Stimulated activated naive CD4-positive, alpha-beta T cell (primary cell): ENCODE data around the gene UBL4B.

Experiments
- DNase-seq, 6 experiments: peaks; one replicate each; lab custom pipeline; 2025; lab: John Stamatoyannopoulos, UW

The UBL4B gene

GRCh38 chr1:110114784-110115183 lies 2.5 kb downstream of the UBL4B start:
- DNase-seq = no peak

GRCh38 chr1:110118636-110119396 lies 6.6 kb downstream of the UBL4B start:
- no peak for DNase-seq

DNA sequence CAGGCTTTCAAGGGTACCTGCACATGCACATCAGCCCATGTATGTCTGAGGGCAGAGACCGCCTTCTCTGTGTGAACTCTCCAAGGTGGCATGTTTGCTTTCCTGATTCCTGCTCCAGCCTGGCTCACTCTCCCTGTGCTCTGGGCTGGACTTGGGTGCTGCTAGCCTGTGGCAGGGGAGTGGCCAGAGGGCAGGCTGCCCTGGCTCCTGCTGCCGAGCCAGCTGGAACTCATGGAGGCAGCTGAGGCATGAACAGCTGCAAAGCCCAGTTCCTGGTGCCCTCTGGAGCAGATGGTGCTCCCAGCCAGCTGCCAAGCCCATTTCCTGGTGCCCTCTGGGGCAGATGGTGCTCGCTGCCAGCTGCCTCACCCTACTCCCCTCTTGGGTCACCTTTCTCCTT lies 7.6 kb downstream of the UBL4B start:
- no peak for DNase-seq

DNA sequence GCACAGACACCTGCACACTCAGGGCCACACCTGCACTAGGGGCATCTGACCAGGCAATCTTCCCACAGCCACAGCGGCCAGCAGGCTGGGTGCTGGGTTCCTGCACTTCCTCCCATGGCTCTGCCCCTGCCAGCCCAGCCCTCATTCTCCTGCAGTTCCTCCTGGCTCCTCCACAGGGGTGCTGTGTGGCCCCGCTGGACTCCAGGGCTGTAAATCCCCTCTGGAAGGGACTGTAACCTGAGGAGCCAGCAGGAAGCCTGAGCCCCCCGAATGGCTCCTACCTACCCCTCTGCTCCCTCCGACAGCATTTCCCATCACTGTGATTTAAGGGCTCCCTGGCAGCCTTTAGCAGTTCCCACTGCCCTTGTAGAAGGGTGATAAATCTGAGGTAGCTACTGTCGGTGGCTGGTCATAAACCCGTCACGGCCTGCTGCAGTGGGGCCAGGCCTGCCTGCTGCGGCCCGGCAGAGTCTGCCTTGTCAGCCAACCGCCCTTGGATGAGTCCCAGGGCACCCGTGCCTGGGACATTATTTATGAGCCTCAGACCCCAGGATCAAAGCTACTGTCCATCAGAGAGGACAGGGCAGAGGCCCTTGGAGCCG lies 8.8 kb downstream of the UBL4B start:
- no peak for DNase-seq

DNA sequence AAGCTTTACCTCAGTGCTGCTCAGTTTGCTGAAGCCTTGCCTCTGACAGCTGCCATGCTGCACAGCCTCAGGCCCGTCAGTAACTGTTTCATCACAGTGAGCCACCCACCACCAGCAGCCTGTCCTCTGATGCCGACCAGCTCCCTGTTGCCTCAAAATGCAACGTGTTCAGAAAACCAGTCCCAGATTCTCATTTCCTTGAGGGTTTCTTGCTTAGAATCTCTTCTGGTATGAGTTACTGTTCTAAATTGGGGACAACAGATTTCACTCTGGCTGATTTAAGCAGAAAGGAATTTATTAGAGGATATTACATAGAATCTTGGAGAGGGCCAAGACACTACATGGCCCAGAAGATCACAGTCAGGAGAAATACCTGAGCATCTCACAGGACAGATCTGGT lies 11.0 kb downstream of the UBL4B start:
- no peak for DNase-seq

DNA sequence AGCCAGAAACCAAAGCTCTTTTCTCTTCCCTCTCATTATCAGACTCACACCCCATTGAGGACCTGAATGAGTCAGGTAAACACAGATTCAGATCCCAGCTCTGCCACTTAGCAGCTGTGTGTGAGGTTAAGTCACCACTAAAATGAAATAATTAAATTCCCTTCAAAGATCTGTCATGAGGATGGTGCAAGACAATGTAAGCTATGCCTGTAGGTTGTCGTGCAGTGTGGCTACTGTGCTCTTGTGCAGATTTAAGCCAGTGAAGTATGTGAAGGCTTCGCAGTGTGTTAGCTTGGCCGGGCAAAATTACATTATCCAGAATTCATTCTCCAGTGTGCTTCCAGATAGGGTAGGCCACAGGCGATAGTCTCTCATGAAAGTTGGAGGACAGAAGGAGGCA lies 13.6 kb downstream of the UBL4B start:
- DNase-seq = no peak

GRCh38 chr1:110130113-110130591 lies 17.9 kb downstream of the UBL4B start:
- DNase-seq = no peak

GRCh38 chr1:110130989-110131388 lies 18.7 kb downstream of the UBL4B start:
- DNase-seq = no peak

- no peak for DNase-seq
Measured at GRCh38 chr1:110132682-110133081, 20.4 kb downstream of the UBL4B start.

DNA sequence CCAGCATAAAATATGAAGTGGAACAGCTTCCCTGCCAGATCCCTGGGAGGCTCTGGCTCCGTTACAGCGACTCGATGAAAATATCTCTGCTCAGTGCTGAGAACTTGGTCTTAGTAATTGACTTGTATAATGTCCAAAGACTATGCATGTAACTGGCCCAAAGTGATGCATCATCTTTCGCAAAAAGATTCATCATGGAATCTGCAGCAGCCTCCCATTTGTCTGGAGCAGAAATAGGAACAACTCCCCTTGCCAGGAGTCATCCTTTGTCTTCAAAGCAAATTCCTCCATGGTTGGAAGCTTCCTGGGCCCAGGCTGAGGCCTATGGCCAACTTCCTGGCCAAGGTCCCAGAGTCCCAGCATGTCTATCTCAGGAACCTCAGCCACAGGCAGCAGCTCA lies 21.2 kb downstream of the UBL4B start:
- DNase-seq = no peak

- DNase-seq = no peak
Measured at GRCh38 chr1:110134050-110134595, 21.9 kb downstream of the UBL4B start.

- no peak for DNase-seq
Measured at GRCh38 chr1:110135246-110135645, 23.0 kb downstream of the UBL4B start.

DNA sequence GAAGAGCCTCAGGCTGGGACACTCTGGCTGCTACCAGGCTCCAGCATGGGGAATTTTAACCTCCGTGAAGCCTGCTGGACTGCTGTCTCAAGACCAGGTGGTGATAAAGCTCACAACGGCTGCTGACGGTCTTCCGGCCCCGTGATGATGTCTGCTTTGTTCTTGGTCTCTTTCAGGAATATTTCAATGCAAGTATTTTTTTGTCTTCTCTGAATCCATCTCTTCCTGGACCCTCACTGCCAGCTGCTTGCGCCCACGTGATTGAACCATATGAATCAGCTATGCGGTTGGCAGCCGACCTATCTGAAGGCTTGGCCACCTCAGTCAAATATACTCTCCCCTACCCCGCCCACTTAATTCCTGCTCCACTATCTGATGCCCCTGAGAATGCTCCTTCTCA lies 23.4 kb downstream of the UBL4B start:
- DNase-seq = no peak

DNA sequence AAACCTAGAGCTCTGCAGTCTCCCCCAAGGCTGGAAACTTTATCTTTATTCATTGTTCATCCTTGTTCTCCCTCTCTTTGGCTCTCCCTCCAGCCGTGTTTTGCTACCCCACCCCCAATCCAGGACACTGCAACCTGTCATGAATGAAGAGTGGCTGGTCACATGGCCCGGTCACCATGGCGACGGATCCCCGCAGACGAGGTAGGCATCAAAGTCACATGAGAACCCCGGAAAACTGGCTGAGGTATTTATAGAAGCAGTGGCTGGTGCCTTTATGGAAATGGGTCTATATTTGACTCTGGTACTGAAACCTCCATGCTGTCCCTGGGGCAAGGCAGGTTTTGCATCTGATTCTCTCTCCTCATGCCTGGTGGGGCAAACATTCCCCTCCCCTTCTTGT lies 24.7 kb downstream of the UBL4B start:
- peak in 3 of 6 experiments; percentile 2 to 25 (median 13) for DNase-seq

DNA sequence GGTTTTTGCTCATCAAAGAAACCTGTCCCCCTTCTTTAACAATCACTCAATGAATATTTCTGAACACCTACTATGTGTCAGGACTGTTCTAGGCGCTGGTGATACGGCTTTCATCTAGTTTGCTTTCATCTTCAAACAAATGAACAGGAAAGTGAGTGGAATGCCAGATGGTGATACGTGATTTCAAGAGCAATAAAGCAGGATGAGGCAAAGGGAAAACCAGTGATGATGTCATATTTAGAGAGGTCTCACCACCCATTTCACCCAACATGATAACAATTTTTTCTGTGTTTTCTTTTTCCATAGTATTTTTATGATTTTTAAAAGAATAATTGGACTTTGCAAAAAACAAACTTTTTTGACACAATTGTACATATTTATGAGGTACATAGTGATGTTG lies 26.7 kb downstream of the UBL4B start:
- DNase-seq = no peak

- DNase-seq = no peak
Measured at GRCh38 chr1:110144366-110144765, 32.1 kb downstream of the UBL4B start.

GRCh38 chr1:110148961-110149360 lies 36.7 kb downstream of the UBL4B start:
- DNase-seq = no peak

- DNase-seq = no peak
Measured at GRCh38 chr1:110150330-110151174, 38.3 kb downstream of the UBL4B start, which contains the start of gene SLC6A17. SLC6A17 (plus strand) TSS chr1:110150494; CDS start chr1:110166930, 16,436 bp downstream.

DNA sequence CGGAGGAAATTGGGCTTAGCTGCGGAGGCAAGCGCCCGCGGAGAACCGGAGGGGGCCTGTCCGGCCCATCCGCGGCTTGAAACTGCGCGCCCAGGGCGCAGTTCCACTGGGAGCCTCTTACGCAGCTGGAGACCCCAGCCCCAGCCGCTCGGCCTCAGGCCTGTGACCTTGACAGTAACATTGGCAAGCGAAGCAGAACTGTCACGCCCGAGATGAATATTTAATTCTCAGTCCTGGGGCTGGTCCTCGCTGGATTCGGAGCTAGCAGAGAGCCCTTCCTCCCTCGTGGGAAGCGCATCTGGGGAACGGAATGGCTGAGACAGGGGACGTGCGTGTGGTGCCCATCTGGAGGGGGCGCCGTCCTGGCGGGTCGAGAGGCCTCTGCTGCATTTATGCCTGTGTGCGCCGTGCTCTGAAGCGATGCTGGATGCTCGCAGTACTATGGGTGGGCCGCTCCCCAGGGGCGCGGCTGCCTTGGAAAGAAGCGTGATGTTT lies 39.0 kb downstream of the UBL4B start:
- DNase-seq = no peak

DNA sequence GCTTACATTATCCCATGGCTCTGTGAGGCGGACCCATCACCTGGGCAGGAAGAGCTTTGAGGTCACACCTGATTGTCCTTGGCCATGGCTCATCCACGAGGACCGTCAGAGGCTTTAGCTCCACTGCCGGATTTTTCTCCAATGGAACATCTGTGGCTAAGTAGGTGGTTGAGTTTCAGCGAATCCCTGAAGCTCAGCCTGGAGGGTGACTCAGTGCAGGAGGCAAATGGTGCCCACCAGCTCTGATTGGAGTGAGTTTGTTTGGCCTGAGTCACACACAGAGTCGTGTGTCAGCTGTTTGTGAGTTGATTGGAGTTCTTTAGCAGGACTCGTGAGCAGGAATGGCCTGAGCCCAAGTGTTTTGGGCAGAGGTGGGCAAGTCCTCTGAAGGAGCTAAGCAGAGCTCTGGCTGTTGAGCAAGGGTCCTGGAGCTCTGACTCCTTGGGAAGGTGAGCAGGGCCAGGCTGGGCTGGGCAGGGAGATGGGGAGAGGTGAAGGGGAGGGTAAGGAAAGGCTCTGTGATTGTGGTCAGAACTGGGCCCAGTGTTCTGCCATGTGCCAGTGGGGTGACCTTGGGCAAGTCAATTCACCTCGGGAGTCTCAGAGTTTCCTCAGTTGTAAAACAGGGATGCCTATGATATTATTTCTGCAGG lies 40.0 kb downstream of the UBL4B start:
- DNase-seq = no peak

- no peak for DNase-seq
Measured at GRCh38 chr1:110153407-110153950, 41.2 kb downstream of the UBL4B start.
